Karpas-422 (cell line): Measurements from ENCODE around the gene LYPD6. TPM values are rescaled to one million over a fixed set of nuclear protein-coding genes. Genes with fewer than 3 reads are reported as not detected.
"Not testable (repeated sequence)": the region's sequence is repeated elsewhere in the genome, so short reads cannot be mapped to it uniquely, and the experiment has no call there.

Source experiments
- DNase-seq: peaks from one replicate; pipeline ENCODE4 v3.0.0-alpha.2; 2015
- H2AFZ ChIP-seq: fragments of 200-600 bp; sonication (generic); 2 replicates; pipeline ENCODE4 v1.6.1; 2014; ENCODE audit warnings: antibody characterized with exemption, low read length, mixed read lengths
- H3K27ac ChIP-seq: fragments of 200-600 bp; sonication (generic); 2 replicates; pipeline ENCODE4 v1.5.1; 2014; ENCODE audit warnings: mild to moderate bottlenecking, low read length, moderate library complexity
- H3K27me3 ChIP-seq: fragments of 200-600 bp; sonication (generic); 2 replicates; pipeline ENCODE4 v1.6.1; 2014; ENCODE audit warnings: low read length, mixed read lengths
- H3K36me3 ChIP-seq: fragments of 200-600 bp; sonication (generic); 2 replicates; pipeline ENCODE4 v1.6.1; 2014; ENCODE audit warnings: low read length, mixed read lengths; ENCODE audit not compliant: insufficient read depth
- H3K4me1 ChIP-seq: fragments of 200-600 bp; sonication (generic); 2 replicates; pipeline ENCODE4 v1.6.1; 2014; ENCODE audit warnings: mild to moderate bottlenecking, low read length, mixed read lengths
- H3K4me2 ChIP-seq: fragments of 200-600 bp; sonication (generic); 2 replicates; pipeline ENCODE4 v1.6.1; 2014; ENCODE audit warnings: low read length, low read depth, mild to moderate bottlenecking; ENCODE audit not compliant: poor library complexity, severe bottlenecking
- H3K4me3 ChIP-seq: fragments of 200-600 bp; sonication (generic); 2 replicates; pipeline ENCODE4 v1.5.1; 2014; ENCODE audit warnings: mild to moderate bottlenecking, antibody characterized with exemption, low read length, mixed read lengths
- H3K79me2 ChIP-seq: fragments of 200-600 bp; sonication (generic); 2 replicates; pipeline ENCODE4 v1.6.1; 2014; ENCODE audit warnings: mild to moderate bottlenecking, low read length, mixed read lengths
- H3K9ac ChIP-seq: fragments of 200-600 bp; sonication (generic); 2 replicates; pipeline ENCODE4 v1.6.0; 2014; ENCODE audit warnings: low read length
- H3K9me2 ChIP-seq: fragments of 200-600 bp; sonication (generic), shearing (Covaris generic); replicated peaks from 2 replicates; pipeline ENCODE4 v1.6.0; 2014; ENCODE audit warnings: mild to moderate bottlenecking, low read length, moderate library complexity; ENCODE audit not compliant: insufficient read depth
- H3K9me3 ChIP-seq: fragments of 300-700, 200-600 bp; sonication (generic); 2 replicates; pipeline ENCODE4 v1.6.1; 2014; ENCODE audit warnings: low read length, mixed read lengths
- H4K20me1 ChIP-seq: fragments of 200-600 bp; sonication (generic); 2 replicates; pipeline ENCODE4 v1.6.1; 2014; ENCODE audit warnings: mild to moderate bottlenecking, antibody characterized with exemption, low read length, low read depth; ENCODE audit not compliant: insufficient read depth
- total RNA-seq: library from RNA; depleted of rRNA; stranded (reverse); fragments of >200 nt; shearing (Covaris generic); gene quantifications from 2 replicates; pipeline ENCODE4 v1.2.3, GENCODE V29; 2014; ENCODE audit warnings: low replicate concordance

The LYPD6 gene
- total RNA-seq, 1 experiment from 2014 or later = not detected

GRCh38 chr2:149490296-149490695, 159.9 kb downstream of the LYPD6 start:
- Histone ChIP-seq H3K9ac (no peak overlapping the region), H2AFZ (no peak overlapping the region), H3K4me3 (no peak overlapping the region), H3K9me3 (no peaks in the 10 kb centered on the region), H3K9me2 (no peaks in the 10 kb centered on the region), H3K27ac (no peak overlapping the region), H3K36me3 (no peaks in the 10 kb centered on the region), H3K27me3 (no peaks in the 10 kb centered on the region), H3K4me2 (no peak overlapping the region), H3K4me1 (no peaks in the 10 kb centered on the region), H3K79me2 (no peaks in the 10 kb centered on the region), H4K20me1 (no peaks in the 10 kb centered on the region)
- no peak for DNase-seq

GRCh38 chr2:149492923-149493322, 162.5 kb downstream of the LYPD6 start:
- Histone ChIP-seq H3K4me3 (no peak overlapping the region), H3K36me3 (no peaks in the 10 kb centered on the region), H3K27me3 (no peaks in the 10 kb centered on the region), H3K4me2 (no peak overlapping the region), H3K9ac (no peak overlapping the region), H3K9me2 (no peaks in the 10 kb centered on the region), H2AFZ (no peak overlapping the region), H3K9me3 (no peaks in the 10 kb centered on the region), H3K4me1 (no peaks in the 10 kb centered on the region), H3K27ac (no peak overlapping the region), H3K79me2 (no peaks in the 10 kb centered on the region), H4K20me1 (no peaks in the 10 kb centered on the region)
- DNase-seq = no peak

- H3K27ac ChIP-seq, H3K9me3 ChIP-seq, H3K79me2 ChIP-seq, H3K36me3 ChIP-seq, H2AFZ ChIP-seq, H3K4me3 ChIP-seq, H3K4me1 ChIP-seq, H3K9me2 ChIP-seq, H3K27me3 ChIP-seq, H4K20me1 ChIP-seq, H3K4me2 ChIP-seq, DNase-seq, H3K9ac ChIP-seq: not testable (repeated sequence)
Measured at GRCh38 chr2:149499204-149499603, 168.8 kb downstream of the LYPD6 start.

- not testable (repeated sequence) for H3K4me3 ChIP-seq, H3K27ac ChIP-seq, H3K9me3 ChIP-seq, H3K79me2 ChIP-seq, H3K36me3 ChIP-seq, H3K9me2 ChIP-seq, H3K4me2 ChIP-seq, H3K27me3 ChIP-seq, DNase-seq, H4K20me1 ChIP-seq, H3K9ac ChIP-seq, H3K4me1 ChIP-seq, H2AFZ ChIP-seq
Measured at GRCh38 chr2:149506808-149507207, 176.4 kb downstream of the LYPD6 start.

GRCh38 chr2:149507974-149508373, 177.6 kb downstream of the LYPD6 start:
- Histone ChIP-seq H3K9me2 (no peaks in the 10 kb centered on the region), H3K36me3 (no peaks in the 10 kb centered on the region), H3K4me1 (no peaks in the 10 kb centered on the region), H3K27me3 (no peaks in the 10 kb centered on the region), H3K4me3 (no peak overlapping the region), H3K9ac (no peak overlapping the region), H3K4me2 (no peak overlapping the region), H3K27ac (no peak overlapping the region), H3K79me2 (no peaks in the 10 kb centered on the region), H2AFZ (no peak overlapping the region), H3K9me3 (no peaks in the 10 kb centered on the region), H4K20me1 (no peaks in the 10 kb centered on the region)
- no peak for DNase-seq

- H3K4me3 ChIP-seq = no peak overlapping the region
- no peak overlapping the region for H2AFZ ChIP-seq
- no peaks in the 10 kb centered on the region for H3K4me1 ChIP-seq
- H3K79me2 ChIP-seq = no peaks in the 10 kb centered on the region
- H3K4me2 ChIP-seq = no peak overlapping the region
- H3K9me2 ChIP-seq = no peaks in the 10 kb centered on the region
- H3K9ac ChIP-seq = no peak overlapping the region
- no peaks in the 10 kb centered on the region for H4K20me1 ChIP-seq
- H3K27ac ChIP-seq = no peak overlapping the region
- DNase-seq = no peak
- H3K36me3 ChIP-seq = no peaks in the 10 kb centered on the region
- no peaks in the 10 kb centered on the region for H3K27me3 ChIP-seq
- H3K9me3 ChIP-seq = no peaks in the 10 kb centered on the region
Measured at GRCh38 chr2:149513461-149513860, 183.1 kb downstream of the LYPD6 start.
